Keratinocyte (primary cell): ENCODE results near the gene CPB1.

ENCODE experiments used
- EZH2 ChIP-seq: IDR thresholded peaks from one replicate; pipeline ENCODE4 v1.6.1; 2012; ENCODE audit warnings: inconsistent platforms, mild to moderate bottlenecking, low read length, moderate library complexity
- TF ChIP-seq, protein P1 (sequence below), 3 experiments: IDR thresholded peaks in 1 of 3; conservative IDR thresholded peaks in 1 of 3; optimal IDR thresholded peaks in 1 of 3; 2 replicates in 2 of 3; 3 replicates in 1 of 3; pipeline versions ENCODE3 to v1.5.1; 2011; ENCODE audit warnings: low read length in 3 of 3, mild to moderate bottlenecking in 3 of 3, moderate library complexity in 2 of 3, control low read depth in 1 of 3, inconsistent platforms in 1 of 3; ENCODE audit not compliant: insufficient read depth in 2 of 3; ENCODE audit errors: extremely low read depth in 1 of 3

DNA sequence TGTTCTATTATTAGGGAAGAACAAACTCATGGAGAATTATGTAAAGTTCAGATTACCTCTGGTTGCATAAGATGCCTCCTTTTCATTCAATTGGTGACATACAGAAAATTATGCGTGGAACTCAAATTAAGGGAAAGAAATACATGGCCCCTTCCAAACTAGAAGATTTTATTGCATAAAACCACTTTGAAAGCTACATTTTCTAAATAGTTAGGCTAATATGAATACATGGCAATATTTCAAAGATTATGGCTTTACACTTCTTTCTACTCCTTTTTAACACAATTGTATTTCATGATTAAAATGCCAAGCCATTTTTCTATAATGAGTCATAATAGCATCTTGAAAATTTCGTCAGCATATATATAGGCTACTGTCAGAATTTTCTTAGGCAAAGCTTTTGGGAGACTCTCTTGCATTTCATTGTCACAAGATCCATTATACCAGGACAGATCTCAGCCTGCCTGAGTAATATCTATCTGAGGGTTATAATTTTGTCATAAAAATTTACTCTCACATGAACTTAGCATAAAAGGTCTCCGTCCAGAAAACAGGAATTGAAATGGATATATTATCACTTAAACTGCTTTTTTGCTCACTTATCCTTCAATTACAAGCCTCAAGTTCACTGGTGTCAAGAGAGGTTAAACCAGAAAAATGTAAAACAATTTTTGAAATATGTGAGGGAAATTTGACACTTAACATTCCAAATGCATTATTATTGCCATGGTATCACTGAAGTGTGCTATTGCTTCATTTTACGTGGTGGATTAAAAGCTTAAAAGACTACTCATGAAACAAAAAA is 74.6 kb downstream of the CPB1 start:
- no peak for TF ChIP-seq EZH2
- TF ChIP-seq, protein P1, sequence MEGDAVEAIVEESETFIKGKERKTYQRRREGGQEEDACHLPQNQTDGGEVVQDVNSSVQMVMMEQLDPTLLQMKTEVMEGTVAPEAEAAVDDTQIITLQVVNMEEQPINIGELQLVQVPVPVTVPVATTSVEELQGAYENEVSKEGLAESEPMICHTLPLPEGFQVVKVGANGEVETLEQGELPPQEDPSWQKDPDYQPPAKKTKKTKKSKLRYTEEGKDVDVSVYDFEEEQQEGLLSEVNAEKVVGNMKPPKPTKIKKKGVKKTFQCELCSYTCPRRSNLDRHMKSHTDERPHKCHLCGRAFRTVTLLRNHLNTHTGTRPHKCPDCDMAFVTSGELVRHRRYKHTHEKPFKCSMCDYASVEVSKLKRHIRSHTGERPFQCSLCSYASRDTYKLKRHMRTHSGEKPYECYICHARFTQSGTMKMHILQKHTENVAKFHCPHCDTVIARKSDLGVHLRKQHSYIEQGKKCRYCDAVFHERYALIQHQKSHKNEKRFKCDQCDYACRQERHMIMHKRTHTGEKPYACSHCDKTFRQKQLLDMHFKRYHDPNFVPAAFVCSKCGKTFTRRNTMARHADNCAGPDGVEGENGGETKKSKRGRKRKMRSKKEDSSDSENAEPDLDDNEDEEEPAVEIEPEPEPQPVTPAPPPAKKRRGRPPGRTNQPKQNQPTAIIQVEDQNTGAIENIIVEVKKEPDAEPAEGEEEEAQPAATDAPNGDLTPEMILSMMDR (optimal IDR thresholded peaks at IDR 0.05 in 1 of 3, IDR thresholded peaks at IDR 0.05 in 1 of 3, conservative IDR thresholded peaks at IDR 0.05 in 1 of 3; ENCODE audit: extremely low read depth in 1 of 3, insufficient read depth in 2 of 3, low read length in 3 of 3), result no peak
